Measurements from ENCODE around the gene CFTR. TPM values are rescaled to one million over a fixed set of nuclear protein-coding genes. Genes with fewer than 3 reads are reported as not detected.

Gene CFTR
- polyA plus RNA-seq, 1 donor (not counting 4 experiments of a cell fraction or from before 2014, with no cell fraction given): not detected

DNA sequence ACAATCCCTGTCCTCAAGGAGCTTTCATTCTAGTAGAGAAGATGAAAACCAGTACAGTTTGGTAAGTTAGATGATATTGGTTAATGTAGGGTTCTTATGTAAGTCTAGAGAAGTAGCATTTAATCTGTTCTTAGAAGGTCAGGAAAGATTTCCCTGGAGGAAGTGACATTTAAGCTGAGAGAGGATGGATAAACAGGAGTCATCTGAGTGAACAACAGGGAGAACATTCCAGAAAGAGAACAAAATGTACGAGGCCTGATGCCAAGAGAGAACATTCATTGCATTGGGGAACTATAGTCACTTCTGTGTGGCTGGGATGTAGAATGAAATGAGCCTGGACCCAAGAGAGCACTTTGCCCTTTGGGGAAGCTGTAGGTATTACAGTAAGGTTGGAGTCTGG lies 88.0 kb downstream of the CFTR start:
- FAIRE-seq: no peak
- Histone ChIP-seq H3K4me1 (ENCODE audit: control insufficient read depth, extremely low read depth, insufficient read depth, low read length) (no peaks in the 10 kb centered on the region), H2AFZ (ENCODE audit: control insufficient read depth, low read length) (no peak overlapping the region), H3K9ac (ENCODE audit: control insufficient read depth, extremely low read depth, insufficient read depth, low read length) (no peak overlapping the region), H3K9me3 (ENCODE audit: control insufficient read depth, low read depth, low read length) (no peaks in the 10 kb centered on the region), H3K27ac (ENCODE audit: control insufficient read depth, insufficient read depth, low read length) (no peak overlapping the region), H3K4me3 (ENCODE audit: control insufficient read depth in 2 of 3, extremely low read depth in 1 of 3, insufficient read depth in 2 of 3, low read depth in 1 of 3, low read length in 3 of 3) (no peak overlapping the region), H3K36me3 (ENCODE audit: control insufficient read depth in 2 of 2, extremely low read depth in 1 of 2, insufficient read depth in 2 of 2, low read length in 2 of 2) (no peaks in the 10 kb centered on the region), H3K79me2 (ENCODE audit: control insufficient read depth, insufficient read depth, low read length) (no peaks in the 10 kb centered on the region), H3K9me1 (ENCODE audit: control insufficient read depth, extremely low read depth, insufficient read depth, low read length) (no peaks in the 10 kb centered on the region), H3K27me3 (ENCODE audit: control insufficient read depth, extremely low read depth, insufficient read depth, low read length) (no peaks in the 10 kb centered on the region), H4K20me1 (ENCODE audit: control insufficient read depth, extremely low read depth, insufficient read depth, low read length) (no peaks in the 10 kb centered on the region), H3K4me2 (ENCODE audit: control insufficient read depth, extremely low read depth, insufficient read depth, low read depth, low read length) (no peak overlapping the region)
- dilution Hi-C loops (cut with MboI; ENCODE audit: extremely low pct_ligation_motif_present, low sequenced_read_pairs): no loop called here
- TF ChIP-seq, protein P1, sequence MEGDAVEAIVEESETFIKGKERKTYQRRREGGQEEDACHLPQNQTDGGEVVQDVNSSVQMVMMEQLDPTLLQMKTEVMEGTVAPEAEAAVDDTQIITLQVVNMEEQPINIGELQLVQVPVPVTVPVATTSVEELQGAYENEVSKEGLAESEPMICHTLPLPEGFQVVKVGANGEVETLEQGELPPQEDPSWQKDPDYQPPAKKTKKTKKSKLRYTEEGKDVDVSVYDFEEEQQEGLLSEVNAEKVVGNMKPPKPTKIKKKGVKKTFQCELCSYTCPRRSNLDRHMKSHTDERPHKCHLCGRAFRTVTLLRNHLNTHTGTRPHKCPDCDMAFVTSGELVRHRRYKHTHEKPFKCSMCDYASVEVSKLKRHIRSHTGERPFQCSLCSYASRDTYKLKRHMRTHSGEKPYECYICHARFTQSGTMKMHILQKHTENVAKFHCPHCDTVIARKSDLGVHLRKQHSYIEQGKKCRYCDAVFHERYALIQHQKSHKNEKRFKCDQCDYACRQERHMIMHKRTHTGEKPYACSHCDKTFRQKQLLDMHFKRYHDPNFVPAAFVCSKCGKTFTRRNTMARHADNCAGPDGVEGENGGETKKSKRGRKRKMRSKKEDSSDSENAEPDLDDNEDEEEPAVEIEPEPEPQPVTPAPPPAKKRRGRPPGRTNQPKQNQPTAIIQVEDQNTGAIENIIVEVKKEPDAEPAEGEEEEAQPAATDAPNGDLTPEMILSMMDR (optimal IDR thresholded peaks at IDR 0.05 in 1 of 3, IDR thresholded peaks at IDR 0.05 in 1 of 3, conservative IDR thresholded peaks at IDR 0.05 in 1 of 3; ENCODE audit: extremely low read depth in 1 of 3, insufficient read depth in 2 of 3, low read length in 3 of 3): no peak
- no peak for TF ChIP-seq EZH2 (IDR thresholded peaks at IDR 0.05; ENCODE audit: low read length)
- no peak for DNase-seq (ENCODE audit: low read depth, low spot score)

GRCh38 chr7:117572856-117573620 lies 93.2 kb downstream of the CFTR start:
- Histone ChIP-seq H3K27me3 (ENCODE audit: control insufficient read depth, extremely low read depth, insufficient read depth, low read length) (no peaks in the 10 kb centered on the region), H2AFZ (ENCODE audit: control insufficient read depth, low read length) (no peak overlapping the region), H3K4me2 (ENCODE audit: control insufficient read depth, extremely low read depth, insufficient read depth, low read depth, low read length) (no peak overlapping the region), H3K4me1 (ENCODE audit: control insufficient read depth, extremely low read depth, insufficient read depth, low read length) (no peaks in the 10 kb centered on the region), H3K9me1 (ENCODE audit: control insufficient read depth, extremely low read depth, insufficient read depth, low read length) (no peaks in the 10 kb centered on the region), H4K20me1 (ENCODE audit: control insufficient read depth, extremely low read depth, insufficient read depth, low read length) (no peaks in the 10 kb centered on the region), H3K36me3 (ENCODE audit: control insufficient read depth in 2 of 2, extremely low read depth in 1 of 2, insufficient read depth in 2 of 2, low read length in 2 of 2) (no peaks in the 10 kb centered on the region), H3K27ac (ENCODE audit: control insufficient read depth, insufficient read depth, low read length) (no peak overlapping the region), H3K9me3 (ENCODE audit: control insufficient read depth, low read depth, low read length) (no peaks in the 10 kb centered on the region), H3K4me3 (ENCODE audit: control insufficient read depth in 2 of 3, extremely low read depth in 1 of 3, insufficient read depth in 2 of 3, low read depth in 1 of 3, low read length in 3 of 3) (no peak overlapping the region), H3K79me2 (ENCODE audit: control insufficient read depth, insufficient read depth, low read length) (no peaks in the 10 kb centered on the region), H3K9ac (ENCODE audit: control insufficient read depth, extremely low read depth, insufficient read depth, low read length) (no peak overlapping the region)
- dilution Hi-C loops (cut with MboI; ENCODE audit: extremely low pct_ligation_motif_present, low sequenced_read_pairs): no loop called here
- TF ChIP-seq, protein P1 (optimal IDR thresholded peaks at IDR 0.05 in 1 of 3, IDR thresholded peaks at IDR 0.05 in 1 of 3, conservative IDR thresholded peaks at IDR 0.05 in 1 of 3; ENCODE audit: extremely low read depth in 1 of 3, insufficient read depth in 2 of 3, low read length in 3 of 3): no peak
- TF ChIP-seq EZH2 (IDR thresholded peaks at IDR 0.05; ENCODE audit: low read length): no peak
- DNase-seq (ENCODE audit: low read depth, low spot score) (no peak), FAIRE-seq (no peak)

Data from keratinocyte (primary cell).